HG03097 (cell line): ENCODE data around the gene CD38.
"Not testable (repeated sequence)": the region's sequence is repeated elsewhere in the genome, so short reads cannot be mapped to it uniquely, and the experiment has no call there.

ENCODE experiments used
- ATAC-seq: cut with Tn5 transposase; IDR thresholded peaks from one replicate; pipeline ENCODE4 v1.9.1; 2021; ENCODE audit not compliant: unreplicated experiment, low FRiP score

CD38 gene

GRCh38 chr4:15758294-15758693 lies 19.8 kb upstream of the CD38 start:
- no peak for ATAC-seq

- not testable (repeated sequence) for ATAC-seq
Observed at GRCh38 chr4:15762460-15762859, 15.7 kb upstream of the CD38 start.

GRCh38 chr4:15765391-15765790 lies 12.7 kb upstream of the CD38 start:
- no peak for ATAC-seq

- peak; percentile 56 for ATAC-seq
Observed at GRCh38 chr4:15765910-15766697, 12.0 kb upstream of the CD38 start.

GRCh38 chr4:15766821-15767220 lies 11.3 kb upstream of the CD38 start:
- ATAC-seq = no peak

- ATAC-seq = no peak
Observed at GRCh38 chr4:15769202-15769601, 8.9 kb upstream of the CD38 start.

GRCh38 chr4:15771216-15772058 lies 6.7 kb upstream of the CD38 start:
- peak; percentile 66 for ATAC-seq

- ATAC-seq = no peak
Observed at GRCh38 chr4:15774020-15774420, 4.1 kb upstream of the CD38 start.

- peak; percentile 27 for ATAC-seq
Observed at GRCh38 chr4:15776871-15777648, 1.1 kb upstream of the CD38 start.

GRCh38 chr4:15777697-15778288 lies 335 bp upstream of the CD38 start:
- no peak for ATAC-seq

GRCh38 chr4:15779306-15779705 lies 1.2 kb downstream of the CD38 start:
- ATAC-seq = no peak

- no peak for ATAC-seq
Observed at GRCh38 chr4:15779809-15780208, 1.7 kb downstream of the CD38 start.

- no peak for ATAC-seq
Observed at GRCh38 chr4:15781427-15782095, 3.4 kb downstream of the CD38 start.

GRCh38 chr4:15783676-15784075 lies 5.5 kb downstream of the CD38 start:
- ATAC-seq = no peak

- no peak for ATAC-seq
Observed at GRCh38 chr4:15784959-15785634, 7.0 kb downstream of the CD38 start.

GRCh38 chr4:15786743-15787142 lies 8.6 kb downstream of the CD38 start:
- ATAC-seq = no peak

GRCh38 chr4:15792974-15793373 lies 14.8 kb downstream of the CD38 start:
- ATAC-seq = no peak

GRCh38 chr4:15793506-15794363 lies 15.6 kb downstream of the CD38 start:
- ATAC-seq = no peak

GRCh38 chr4:15794426-15794825 lies 16.3 kb downstream of the CD38 start:
- ATAC-seq = no peak
